Measurements from ENCODE around the gene CCDC6. TPM values are rescaled to one million over a fixed set of nuclear protein-coding genes. Genes with fewer than 3 reads are reported as not detected.

Gene CCDC6
- total and polyA plus RNA-seq, 9 of the 15 experiments (the other 6 are each of a cell fraction or from before 2014, with no cell fraction given) = 10.4 to 41.0 (median 20.9) TPM

GRCh38 chr10:59808896-59809643 lies 97.3 kb downstream of the CCDC6 start:
- no peak overlapping the region for H3K27ac ChIP-seq (ENCODE audit: extremely low read depth, low read depth, low read length)
- CTCF ChIA-PET (ENCODE audit: low intra/inter-chr PET ratio) = interaction anchor here (1.7 kb wide), 1 partner anchor 183 kb away, joined by 17 read pairs; no protein-coding TSS in a partner anchor
- no peak overlapping the region for H3K9ac ChIP-seq (ENCODE audit: insufficient read depth in 1 of 2, low read depth in 2 of 2, low read length in 2 of 2)
- H3K4me2 ChIP-seq (ENCODE audit: insufficient read depth, low read length) = no peak overlapping the region
- H3K9me1 ChIP-seq (ENCODE audit: control insufficient read depth, insufficient read depth, low read length) = no peaks in the 10 kb centered on the region
- POLR2A ChIA-PET = interaction anchor here (0.8 kb wide), 1 partner anchor 92 kb away, joined by 4 read pairs; no protein-coding TSS in a partner anchor
- no peaks in the 10 kb centered on the region for H3K79me2 ChIP-seq (ENCODE audit: control insufficient read depth, insufficient read depth, low read length)
- peak; percentile 86 for FAIRE-seq
- DNase-seq (ENCODE audit: extremely low read depth in 1 of 4, low spot score in 3 of 4) = peak; percentile 64 to 85 (median 71)
- no peak overlapping the region for H2AFZ ChIP-seq (ENCODE audit: low read depth, low read length)
- H3K9me3 ChIP-seq (replicated peaks; ENCODE audit: control insufficient read depth, insufficient read depth, low read depth, low read length) = no peaks in the 10 kb centered on the region
- 0 out of 2 replicates have a peak, but pooled peaks cover 5% of the 10 kb centered on the region for H4K20me1 ChIP-seq (replicated peaks; ENCODE audit: control insufficient read depth, insufficient read depth, low read length)
- in situ Hi-C loops (cut with MboI) (loop anchor here (5.0 to 25.0 kb wide), 3 partner anchors 182 to 1022 kb away; no protein-coding TSS in a partner anchor), intact Hi-C loops (cut with micrococcal nuclease) (loop anchor here (1.0 to 5.0 kb wide), 2 partner anchors 183 to 1027 kb away; no protein-coding TSS in a partner anchor)
- H3K4me3 ChIP-seq = no peak overlapping the region
- 67% methylated on average over 5 of the region's 5 CpGs for WGBS (ENCODE audit: insufficient coverage, low coverage, missing lambda C conversion rate)
- peaks cover 90% of the 10 kb centered on the region for H3K36me3 ChIP-seq (ENCODE audit: control insufficient read depth, insufficient read depth, low read length)
- no TSS peak for BruUV-seq (replicated peaks)
- no peaks in the 10 kb centered on the region; a peak in 1 of 5 replicates for H3K27me3 ChIP-seq (ENCODE audit: control insufficient read depth in 2 of 2, insufficient read depth in 2 of 2, low read length in 2 of 2)
- peak; percentile 98 for ATAC-seq
- H3K4me1 ChIP-seq (replicated peaks in 1 of 2; ENCODE audit: control insufficient read depth in 2 of 2, insufficient read depth in 2 of 2, low read length in 2 of 2) = no peaks in the 10 kb centered on the region
- peak; percentile 21; the same call in 1 of the 2 replicates for TF ChIP-seq ZNF263 (CRISPR knock-in tag; IDR thresholded peaks at IDR 0.05; ENCODE audit: borderline replicate concordance)
- no peak for TF ChIP-seq XRCC3 (IDR thresholded peaks at IDR 0.05)
- TF ChIP-seq TCFL5 (CRISPR knock-in tag; conservative IDR thresholded peaks at IDR 0.05) = no peak
- peak; percentile 55 for TF ChIP-seq JUND (IDR thresholded peaks at IDR 0.05; ENCODE audit: borderline replicate concordance, low read depth, low read length)
- TF ChIP-seq JUND (tag; IDR thresholded peaks at IDR 0.05; ENCODE audit: borderline replicate concordance, low read depth, low read length) = peak; percentile 35; the same call in 1 of the 3 replicates
- peak; percentile 76 for TF ChIP-seq ZNF316 (IDR thresholded peaks at IDR 0.05)
- TF ChIP-seq CTCF (IDR thresholded peaks at IDR 0.05 in 2 of 3, conservative IDR thresholded peaks at IDR 0.05 in 1 of 3; ENCODE audit: insufficient read depth in 2 of 3, low read depth in 1 of 3, low read length in 3 of 3) = peak; percentile 88 to 90 (median 89)
- peak; percentile 83 for TF ChIP-seq SMC3 (conservative IDR thresholded peaks at IDR 0.05; ENCODE audit: insufficient read depth, low read depth, low read length)
- TF ChIP-seq SNRNP70 (optimal IDR thresholded peaks at IDR 0.05; ENCODE audit: low read depth, low read length) = no peak
- no peak for TF ChIP-seq PTRF (tag; IDR thresholded peaks at IDR 0.05)
- no peak for TF ChIP-seq NCOR1 (IDR thresholded peaks at IDR 0.05)
- TF ChIP-seq EZH2 (IDR thresholded peaks at IDR 0.05; ENCODE audit: borderline replicate concordance, low read depth, low read length) = no peak
- no peak for TF ChIP-seq ZNF586 (CRISPR knock-in tag; conservative IDR thresholded peaks at IDR 0.05)
